ENCODE results near the gene RPL29.

Gene RPL29

DNA sequence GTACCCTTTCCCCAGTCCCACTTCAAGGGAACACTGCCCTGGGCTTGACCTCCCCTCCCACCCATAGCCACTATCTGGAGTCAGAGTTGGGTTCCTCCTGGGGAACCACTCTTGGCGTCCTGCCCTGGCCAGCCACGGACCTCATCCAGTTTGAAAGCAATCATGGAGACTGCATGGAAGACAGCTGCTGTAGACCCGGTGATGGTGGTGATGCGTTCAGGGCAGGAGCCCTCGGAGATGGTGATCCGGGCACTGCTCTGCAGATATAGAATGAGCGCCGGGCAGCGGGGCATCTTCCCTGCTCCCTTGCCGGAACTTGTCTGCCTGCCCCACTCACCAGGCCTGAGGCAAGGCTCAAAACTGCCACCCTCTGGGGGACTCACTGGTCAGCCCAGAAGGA, 35.3 kb downstream of the RPL29 start (continued):
- TF ChIP-seq, protein P1, sequence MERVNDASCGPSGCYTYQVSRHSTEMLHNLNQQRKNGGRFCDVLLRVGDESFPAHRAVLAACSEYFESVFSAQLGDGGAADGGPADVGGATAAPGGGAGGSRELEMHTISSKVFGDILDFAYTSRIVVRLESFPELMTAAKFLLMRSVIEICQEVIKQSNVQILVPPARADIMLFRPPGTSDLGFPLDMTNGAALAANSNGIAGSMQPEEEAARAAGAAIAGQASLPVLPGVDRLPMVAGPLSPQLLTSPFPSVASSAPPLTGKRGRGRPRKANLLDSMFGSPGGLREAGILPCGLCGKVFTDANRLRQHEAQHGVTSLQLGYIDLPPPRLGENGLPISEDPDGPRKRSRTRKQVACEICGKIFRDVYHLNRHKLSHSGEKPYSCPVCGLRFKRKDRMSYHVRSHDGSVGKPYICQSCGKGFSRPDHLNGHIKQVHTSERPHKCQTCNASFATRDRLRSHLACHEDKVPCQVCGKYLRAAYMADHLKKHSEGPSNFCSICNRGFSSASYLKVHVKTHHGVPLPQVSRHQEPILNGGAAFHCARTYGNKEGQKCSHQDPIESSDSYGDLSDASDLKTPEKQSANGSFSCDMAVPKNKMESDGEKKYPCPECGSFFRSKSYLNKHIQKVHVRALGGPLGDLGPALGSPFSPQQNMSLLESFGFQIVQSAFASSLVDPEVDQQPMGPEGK (CRISPR knock-in tag; IDR thresholded peaks at IDR 0.05; ENCODE audit: borderline replicate concordance) = no peak

GRCh38 chr3:51959651-51960050, 36.0 kb downstream of the RPL29 start:
- TF ChIP-seq TOX (CRISPR knock-in tag; IDR thresholded peaks at IDR 0.05; ENCODE audit: borderline replicate concordance) = no peak
- TF ChIP-seq CSDC2 (CRISPR knock-in tag; IDR thresholded peaks at IDR 0.05) = no peak
- no peak for TF ChIP-seq ZNF8 (CRISPR knock-in tag; IDR thresholded peaks at IDR 0.05)
- no peak for TF ChIP-seq POU6F1 (CRISPR knock-in tag; IDR thresholded peaks at IDR 0.05; ENCODE audit: borderline replicate concordance, low read depth)
- TF ChIP-seq SNAI2 (CRISPR knock-in tag; IDR thresholded peaks at IDR 0.05) = no peak
- TF ChIP-seq ESRRG (CRISPR knock-in tag; IDR thresholded peaks at IDR 0.05) = no peak
- TF ChIP-seq CSRNP3 (CRISPR knock-in tag; IDR thresholded peaks at IDR 0.05) = no peak
- TF ChIP-seq ARNTL (CRISPR knock-in tag; IDR thresholded peaks at IDR 0.05; ENCODE audit: borderline replicate concordance, low read depth) = no peak
- no peak for TF ChIP-seq ZNF565 (CRISPR knock-in tag; conservative IDR thresholded peaks at IDR 0.05; ENCODE audit: low read depth)
- no peak for TF ChIP-seq ZFP30 (CRISPR knock-in tag; IDR thresholded peaks at IDR 0.05)
- TF ChIP-seq ZC3H10 (CRISPR knock-in tag; IDR thresholded peaks at IDR 0.05) = no peak
- TF ChIP-seq OSR1 (CRISPR knock-in tag; IDR thresholded peaks at IDR 0.05) = no peak
- no peak for TF ChIP-seq BACH2 (CRISPR knock-in tag; IDR thresholded peaks at IDR 0.05; ENCODE audit: borderline replicate concordance)
- no peak for ATAC-seq

GRCh38 chr3:51958603-51959521, 36.8 kb downstream of the RPL29 start:
- no peak for TF ChIP-seq ZFP30 (CRISPR knock-in tag; IDR thresholded peaks at IDR 0.05)
- TF ChIP-seq, protein P2, sequence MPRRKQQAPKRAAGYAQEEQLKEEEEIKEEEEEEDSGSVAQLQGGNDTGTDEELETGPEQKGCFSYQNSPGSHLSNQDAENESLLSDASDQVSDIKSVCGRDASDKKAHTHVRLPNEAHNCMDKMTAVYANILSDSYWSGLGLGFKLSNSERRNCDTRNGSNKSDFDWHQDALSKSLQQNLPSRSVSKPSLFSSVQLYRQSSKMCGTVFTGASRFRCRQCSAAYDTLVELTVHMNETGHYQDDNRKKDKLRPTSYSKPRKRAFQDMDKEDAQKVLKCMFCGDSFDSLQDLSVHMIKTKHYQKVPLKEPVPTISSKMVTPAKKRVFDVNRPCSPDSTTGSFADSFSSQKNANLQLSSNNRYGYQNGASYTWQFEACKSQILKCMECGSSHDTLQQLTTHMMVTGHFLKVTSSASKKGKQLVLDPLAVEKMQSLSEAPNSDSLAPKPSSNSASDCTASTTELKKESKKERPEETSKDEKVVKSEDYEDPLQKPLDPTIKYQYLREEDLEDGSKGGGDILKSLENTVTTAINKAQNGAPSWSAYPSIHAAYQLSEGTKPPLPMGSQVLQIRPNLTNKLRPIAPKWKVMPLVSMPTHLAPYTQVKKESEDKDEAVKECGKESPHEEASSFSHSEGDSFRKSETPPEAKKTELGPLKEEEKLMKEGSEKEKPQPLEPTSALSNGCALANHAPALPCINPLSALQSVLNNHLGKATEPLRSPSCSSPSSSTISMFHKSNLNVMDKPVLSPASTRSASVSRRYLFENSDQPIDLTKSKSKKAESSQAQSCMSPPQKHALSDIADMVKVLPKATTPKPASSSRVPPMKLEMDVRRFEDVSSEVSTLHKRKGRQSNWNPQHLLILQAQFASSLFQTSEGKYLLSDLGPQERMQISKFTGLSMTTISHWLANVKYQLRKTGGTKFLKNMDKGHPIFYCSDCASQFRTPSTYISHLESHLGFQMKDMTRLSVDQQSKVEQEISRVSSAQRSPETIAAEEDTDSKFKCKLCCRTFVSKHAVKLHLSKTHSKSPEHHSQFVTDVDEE (CRISPR knock-in tag; IDR thresholded peaks at IDR 0.05) = no peak
- TF ChIP-seq OSR1 (CRISPR knock-in tag; IDR thresholded peaks at IDR 0.05) = no peak
- no peak for ATAC-seq

GRCh38 chr3:51957520-51958205, 38.0 kb downstream of the RPL29 start:
- TF ChIP-seq TOX (CRISPR knock-in tag; IDR thresholded peaks at IDR 0.05; ENCODE audit: borderline replicate concordance) = no peak
- TF ChIP-seq CSDC2 (CRISPR knock-in tag; IDR thresholded peaks at IDR 0.05) = no peak
- no peak for TF ChIP-seq PPARA (CRISPR knock-in tag; IDR thresholded peaks at IDR 0.05; ENCODE audit: borderline replicate concordance)
- TF ChIP-seq BACH2 (CRISPR knock-in tag; IDR thresholded peaks at IDR 0.05; ENCODE audit: borderline replicate concordance) = no peak
- no peak for TF ChIP-seq ZFP3 (CRISPR knock-in tag; IDR thresholded peaks at IDR 0.05)
- no peak for TF ChIP-seq ESRRG (CRISPR knock-in tag; IDR thresholded peaks at IDR 0.05)
- TF ChIP-seq ARNTL (CRISPR knock-in tag; IDR thresholded peaks at IDR 0.05; ENCODE audit: borderline replicate concordance, low read depth) = no peak
- no peak for TF ChIP-seq OSR1 (CRISPR knock-in tag; IDR thresholded peaks at IDR 0.05)
- no peak for TF ChIP-seq ZFP30 (CRISPR knock-in tag; IDR thresholded peaks at IDR 0.05)
- TF ChIP-seq SNAI2 (CRISPR knock-in tag; IDR thresholded peaks at IDR 0.05) = no peak
- TF ChIP-seq TCF4 (CRISPR knock-in tag; IDR thresholded peaks at IDR 0.05; ENCODE audit: borderline replicate concordance) = no peak
- ATAC-seq = no peak
